Amniotic stem cell (primary cell): Measurements from ENCODE around the gene RAB3A.

ENCODE experiments used
- DNase-seq: peaks from one replicate; lab custom pipeline; 2025; lab: John Stamatoyannopoulos, UW

Gene RAB3A

GRCh38 chr19:18147396-18147795 lies 56.4 kb downstream of the RAB3A start:
- no peak for DNase-seq
